Left renal pelvis (tissue), 4 donors: ENCODE data around the gene NGEF. TPM values are rescaled to one million over a fixed set of nuclear protein-coding genes. Genes with fewer than 3 reads are reported as not detected.

Experiments used
- DNase-seq, 4 donors: peaks; one replicate each; pipeline ENCODE4 v3.0.0-alpha.2; 2013; ENCODE audit warnings: low read depth in 4 of 4, low spot score in 3 of 4
- polyA plus RNA-seq, 4 donors: library from polyadenylated mRNA; unstranded; fragments of 120-200 nt; gene quantifications; one replicate each; pipeline ENCODE4 v1.2.1, GENCODE V29; 2013; ENCODE audit not compliant: insufficient read length in 4 of 4

Gene NGEF
- polyA plus RNA-seq, 4 donors = 2.3 to 7.2 (median 3.5) TPM

GRCh38 chr2:232887171-232887850 lies 125.7 kb downstream of the NGEF start:
- DNase-seq = no peak

- no peak for DNase-seq
Observed at GRCh38 chr2:232886632-232887031, 126.4 kb downstream of the NGEF start.

- no peak for DNase-seq
Observed at GRCh38 chr2:232886176-232886575, 126.9 kb downstream of the NGEF start.

- DNase-seq = no peak
Observed at GRCh38 chr2:232885264-232885961, 127.6 kb downstream of the NGEF start.

GRCh38 chr2:232884549-232885263 lies 128.3 kb downstream of the NGEF start:
- DNase-seq = no peak

- DNase-seq = no peak
Observed at GRCh38 chr2:232884001-232884421, 129.0 kb downstream of the NGEF start.

- DNase-seq = no peak
Observed at GRCh38 chr2:232883116-232883721, 129.8 kb downstream of the NGEF start.

GRCh38 chr2:232882505-232883115 lies 130.4 kb downstream of the NGEF start:
- DNase-seq = no peak

GRCh38 chr2:232882085-232882484 lies 131.0 kb downstream of the NGEF start:
- no peak for DNase-seq

GRCh38 chr2:232880764-232881351 lies 132.2 kb downstream of the NGEF start:
- DNase-seq = no peak

GRCh38 chr2:232879618-232880494 lies 133.2 kb downstream of the NGEF start:
- DNase-seq = no peak

- no peak for DNase-seq
Observed at GRCh38 chr2:232878855-232879617, 134.0 kb downstream of the NGEF start.

- DNase-seq = no peak
Observed at GRCh38 chr2:232877940-232878511, 135.0 kb downstream of the NGEF start.

GRCh38 chr2:232876978-232877441 lies 136.0 kb downstream of the NGEF start:
- no peak for DNase-seq

GRCh38 chr2:232876161-232876977 lies 136.7 kb downstream of the NGEF start:
- no peak for DNase-seq

- no peak for DNase-seq
Observed at GRCh38 chr2:232875256-232876121, 137.6 kb downstream of the NGEF start.
